Lower leg skin (tissue), 4 donors: ENCODE measurements around the gene MED12. TPM values are rescaled to one million over a fixed set of nuclear protein-coding genes. Genes with fewer than 3 reads are reported as not detected.
"Not testable (repeated sequence)": the region's sequence is repeated elsewhere in the genome, so short reads cannot be mapped to it uniquely, and the experiment has no call there.

Source experiments
- DNase-seq, 2 donors: peaks; one replicate each; pipeline ENCODE4 v3.0.0-alpha.2; 2019; ENCODE audit warnings: low spot score in 2 of 2
- H3K4me3 ChIP-seq: fragments of 200-600 bp; sonication (generic); 2 replicates; pipeline ENCODE4 v1.5.1; 2017; ENCODE audit warnings: mild to moderate bottlenecking, low read depth; ENCODE audit not compliant: poor library complexity, severe bottlenecking
- POLR2A ChIP-seq, 2 donors: fragments of 450-650 bp; IDR thresholded peaks; one replicate each; pipeline ENCODE4 v1.6.1; 2016 to 2017; ENCODE audit warnings: antibody characterized with exemption in 2 of 2, mild to moderate bottlenecking in 1 of 2, moderate library complexity in 1 of 2
- WGBS, 2 donors: methylation state at CpG; one replicate each; pipeline ENCODE4 v1.1.5; 2018; 5-methylcytosine and 5-hydroxymethylcytosine counted together
- intact Hi-C: fragments of 100-400 bp; cut with DNase I; formaldehyde crosslinking; loops from one replicate; pipeline ENCODE4 v1.15.0; 2023; ENCODE audit warnings: low total_unique reads
- total RNA-seq, 4 donors: library from RNA; depleted of rRNA; stranded (reverse); fragments of >200 nt; gene quantifications; one replicate each; pipeline ENCODE4 v1.1.0, GENCODE V29; 2016
- TF ChIP-seq, protein P1 (sequence below), 3 donors: fragments of 450-650 bp; IDR thresholded peaks; one replicate each; pipeline ENCODE4 v1.5.1; 2016; ENCODE audit warnings: antibody characterized with exemption in 3 of 3, mild to moderate bottlenecking in 3 of 3, moderate library complexity in 2 of 3

The MED12 gene
- total RNA-seq, 4 donors from 2014 or later = 27.3 to 42.9 (median 31.7) TPM

GRCh38 chrX:71171110-71171801, 52.9 kb downstream of the MED12 start:
- 57 to 73% methylated on average over 11 to 12 of the region's 12 CpGs for WGBS, 2 donors
- DNase-seq = no peak
- H3K4me3 ChIP-seq = no peak overlapping the region
- intact Hi-C loops = no loop called here
- TF ChIP-seq POLR2A (IDR thresholded peaks at IDR 0.05) = no peak
- TF ChIP-seq, protein P1, sequence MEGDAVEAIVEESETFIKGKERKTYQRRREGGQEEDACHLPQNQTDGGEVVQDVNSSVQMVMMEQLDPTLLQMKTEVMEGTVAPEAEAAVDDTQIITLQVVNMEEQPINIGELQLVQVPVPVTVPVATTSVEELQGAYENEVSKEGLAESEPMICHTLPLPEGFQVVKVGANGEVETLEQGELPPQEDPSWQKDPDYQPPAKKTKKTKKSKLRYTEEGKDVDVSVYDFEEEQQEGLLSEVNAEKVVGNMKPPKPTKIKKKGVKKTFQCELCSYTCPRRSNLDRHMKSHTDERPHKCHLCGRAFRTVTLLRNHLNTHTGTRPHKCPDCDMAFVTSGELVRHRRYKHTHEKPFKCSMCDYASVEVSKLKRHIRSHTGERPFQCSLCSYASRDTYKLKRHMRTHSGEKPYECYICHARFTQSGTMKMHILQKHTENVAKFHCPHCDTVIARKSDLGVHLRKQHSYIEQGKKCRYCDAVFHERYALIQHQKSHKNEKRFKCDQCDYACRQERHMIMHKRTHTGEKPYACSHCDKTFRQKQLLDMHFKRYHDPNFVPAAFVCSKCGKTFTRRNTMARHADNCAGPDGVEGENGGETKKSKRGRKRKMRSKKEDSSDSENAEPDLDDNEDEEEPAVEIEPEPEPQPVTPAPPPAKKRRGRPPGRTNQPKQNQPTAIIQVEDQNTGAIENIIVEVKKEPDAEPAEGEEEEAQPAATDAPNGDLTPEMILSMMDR (IDR thresholded peaks at IDR 0.05) = no peak

DNA sequence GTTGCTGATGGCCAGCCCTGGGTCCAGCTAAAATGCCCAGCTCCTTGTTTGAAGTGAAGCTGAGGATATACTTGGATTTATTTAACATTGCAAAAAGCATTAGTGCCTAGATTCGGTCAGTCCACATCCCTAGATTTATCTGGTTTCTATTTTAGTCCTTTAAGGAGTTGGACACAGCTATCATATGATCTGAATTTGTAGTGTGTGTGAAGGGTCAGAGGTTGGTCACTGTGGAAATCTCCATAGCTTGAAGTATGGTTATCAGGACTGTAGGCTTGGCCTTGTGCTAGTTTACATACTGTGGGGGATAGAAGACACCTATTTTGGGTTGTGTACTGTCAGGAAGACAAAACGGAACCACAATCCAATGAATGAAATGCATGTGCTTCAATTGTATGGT, 55.0 kb downstream of the MED12 start:
- intact Hi-C loops = no loop called here
- H3K4me3 ChIP-seq = no peak overlapping the region
- WGBS, 2 donors = 67 to 80% methylated on average over 2 of the region's 2 CpGs
- TF ChIP-seq, protein P1 (IDR thresholded peaks at IDR 0.05) = no peak
- TF ChIP-seq POLR2A (IDR thresholded peaks at IDR 0.05) = no peak
- no peak for DNase-seq

- 81 to 82% methylated on average over 1 of the region's 1 CpG for WGBS, 2 donors
- intact Hi-C loops = no loop called here
- H3K4me3 ChIP-seq = no peak overlapping the region
- TF ChIP-seq, protein P1 (IDR thresholded peaks at IDR 0.05) = no peak
- TF ChIP-seq POLR2A (IDR thresholded peaks at IDR 0.05) = no peak
- no peak for DNase-seq
Observed at GRCh38 chrX:71174795-71175194, 56.4 kb downstream of the MED12 start.

DNA sequence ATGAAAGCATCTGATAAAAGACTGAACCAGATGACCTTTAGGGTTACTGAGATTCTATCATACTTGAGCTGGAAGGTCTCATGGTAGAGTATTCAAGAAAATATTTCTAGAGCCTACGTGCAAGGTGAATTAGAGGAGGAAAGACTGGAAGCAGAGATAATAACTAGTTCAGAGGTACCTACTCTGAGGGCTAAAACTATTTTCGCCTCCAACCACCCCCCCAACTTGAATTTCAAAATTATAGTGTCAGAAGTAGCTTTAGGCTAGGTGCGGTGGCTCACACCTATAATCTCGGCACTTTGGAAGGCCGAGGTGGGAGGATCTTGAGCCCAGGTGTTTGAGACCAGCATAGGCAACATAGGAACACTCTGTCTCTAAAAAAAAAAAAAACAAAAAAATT, 57.1 kb downstream of the MED12 start:
- no peak overlapping the region for H3K4me3 ChIP-seq
- intact Hi-C loops = no loop called here
- TF ChIP-seq, protein P1 (IDR thresholded peaks at IDR 0.05) = no peak
- no peak for TF ChIP-seq POLR2A (IDR thresholded peaks at IDR 0.05)
- 80 to 83% methylated on average over 5 of the region's 5 CpGs for WGBS, 2 donors
- no peak for DNase-seq

DNA sequence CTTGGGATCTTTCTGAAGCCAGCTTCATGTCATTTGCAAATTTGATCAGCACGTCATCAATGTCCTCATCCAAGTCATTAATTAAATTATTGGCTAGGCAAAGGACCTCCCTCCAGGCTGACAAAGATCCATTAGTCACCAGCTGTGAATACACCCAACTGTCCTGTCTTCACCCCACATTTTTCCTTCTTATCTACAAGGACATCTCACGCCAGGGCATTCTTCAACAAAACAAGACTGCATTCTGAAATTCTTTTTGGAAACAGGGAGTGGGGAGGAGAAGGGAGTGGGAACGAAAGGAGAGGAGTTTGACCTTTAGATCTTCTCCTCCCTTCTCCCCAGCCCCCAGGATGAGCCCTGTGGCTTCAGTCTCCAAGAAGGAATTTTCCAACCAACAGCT, 58.9 kb downstream of the MED12 start:
- no peak for TF ChIP-seq POLR2A (IDR thresholded peaks at IDR 0.05)
- TF ChIP-seq, protein P1 (IDR thresholded peaks at IDR 0.05) = no peak
- intact Hi-C loops = no loop called here
- H3K4me3 ChIP-seq = no peak overlapping the region
- DNase-seq = no peak
- WGBS, 2 donors = 39 to 44% methylated on average over 3 of the region's 3 CpGs

- DNase-seq = peak in 1 of 2 donors; percentile 25
- 0 to 2% methylated on average over 4 of the region's 4 CpGs for WGBS, 2 donors
- H3K4me3 ChIP-seq = no peak overlapping the region
- TF ChIP-seq, protein P1 (IDR thresholded peaks at IDR 0.05) = no peak
- TF ChIP-seq POLR2A (IDR thresholded peaks at IDR 0.05) = no peak
- intact Hi-C loops = no loop called here
Observed at GRCh38 chrX:71178908-71179307, 60.5 kb downstream of the MED12 start.

DNA sequence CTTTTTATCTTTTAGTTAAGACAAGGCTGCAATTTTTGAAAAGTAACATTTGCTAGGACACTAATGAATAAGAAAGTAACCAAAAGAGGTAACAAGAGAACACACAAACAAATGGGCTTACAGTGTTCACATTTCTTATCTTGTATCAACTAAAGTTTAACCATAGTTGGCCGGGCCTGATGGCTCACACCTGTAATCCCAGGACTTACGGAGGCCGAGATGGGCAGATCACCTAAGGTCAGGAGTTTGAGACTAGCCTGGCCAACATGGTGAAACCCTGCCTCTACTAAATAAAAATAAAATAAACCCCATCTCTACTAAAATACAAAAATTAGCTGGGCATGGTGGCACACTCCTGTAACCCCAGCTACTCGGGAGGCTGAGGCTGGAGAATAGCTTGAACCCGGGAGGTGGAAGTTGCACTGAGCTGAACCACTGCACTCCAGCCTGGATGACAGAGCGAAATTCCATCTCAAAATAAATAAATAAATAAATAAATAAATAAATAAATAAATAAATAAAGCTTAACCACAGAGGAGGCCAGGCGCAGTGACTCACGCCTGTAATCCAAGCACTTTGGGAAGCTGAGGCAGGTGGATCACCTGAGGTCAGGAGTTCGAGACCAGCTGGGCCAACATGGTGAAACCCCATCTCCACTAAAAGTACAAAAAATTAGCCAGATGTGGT, 62.3 kb downstream of the MED12 start:
- DNase-seq, H3K4me3 ChIP-seq, intact Hi-C loops: not testable (repeated sequence)
- 88 to 93% methylated on average over 9 of the region's 9 CpGs for WGBS, 2 donors
